ENCODE results near the gene DLEU7.

DLEU7 gene

GRCh38 chr13:50884265-50884664, 40.8 kb upstream of the DLEU7 start:
- no peak for TF ChIP-seq CTCF (IDR thresholded peaks at IDR 0.05; ENCODE audit: low read length, missing control alignments)
- DNase-seq (ENCODE audit: low read depth): no peak
- no peak overlapping the region for H3K4me3 ChIP-seq (replicated peaks; ENCODE audit: low read depth, low read length)

GRCh38 chr13:50883728-50884127, 40.2 kb upstream of the DLEU7 start:
- DNase-seq (ENCODE audit: low read depth): no peak
- H3K4me3 ChIP-seq (replicated peaks; ENCODE audit: low read depth, low read length): no peak overlapping the region
- no peak for TF ChIP-seq CTCF (IDR thresholded peaks at IDR 0.05; ENCODE audit: low read length, missing control alignments)

GRCh38 chr13:50882816-50883435, 39.4 kb upstream of the DLEU7 start:
- TF ChIP-seq CTCF (IDR thresholded peaks at IDR 0.05; ENCODE audit: low read length, missing control alignments): no peak
- no peak overlapping the region for H3K4me3 ChIP-seq (replicated peaks; ENCODE audit: low read depth, low read length)
- DNase-seq (ENCODE audit: low read depth): no peak

GRCh38 chr13:50873991-50874390, 30.5 kb upstream of the DLEU7 start:
- no peak for TF ChIP-seq CTCF (IDR thresholded peaks at IDR 0.05; ENCODE audit: low read length, missing control alignments)
- no peak overlapping the region for H3K4me3 ChIP-seq (replicated peaks; ENCODE audit: low read depth, low read length)
- no peak for DNase-seq (ENCODE audit: low read depth)

- no peak for DNase-seq (ENCODE audit: low read depth)
- TF ChIP-seq CTCF (IDR thresholded peaks at IDR 0.05; ENCODE audit: low read length, missing control alignments): no peak
- no peak overlapping the region for H3K4me3 ChIP-seq (replicated peaks; ENCODE audit: low read depth, low read length)
These were observed 30.0 kb upstream of the DLEU7 start for GRCh38 chr13:50873467-50873866.

- TF ChIP-seq CTCF (IDR thresholded peaks at IDR 0.05; ENCODE audit: low read length, missing control alignments): no peak
- no peak overlapping the region for H3K4me3 ChIP-seq (replicated peaks; ENCODE audit: low read depth, low read length)
- DNase-seq (ENCODE audit: low read depth): no peak
These were observed 27.9 kb upstream of the DLEU7 start for GRCh38 chr13:50871405-50871804.

- no peak for TF ChIP-seq CTCF (IDR thresholded peaks at IDR 0.05; ENCODE audit: low read length, missing control alignments)
- no peak overlapping the region for H3K4me3 ChIP-seq (replicated peaks; ENCODE audit: low read depth, low read length)
- no peak for DNase-seq (ENCODE audit: low read depth)
These were observed 24.1 kb upstream of the DLEU7 start for GRCh38 chr13:50867637-50867945.
